ENCODE data around the gene OTX2. TPM values are rescaled to one million over a fixed set of nuclear protein-coding genes. Genes with fewer than 3 reads are reported as not detected.

Gene OTX2
- total RNA-seq, 2 donors from 2014 or later, result not detected

Other genes starting within 250 kb of the OTX2 start
- 10 to 100 TPM; 21.1 to 21.5 TPM for gene TMEM260, start 230.7 kb downstream of the OTX2 start, total RNA-seq